ENCODE measurements around the gene SGCG.

- no peak for TF ChIP-seq CTCF (conservative IDR thresholded peaks at IDR 0.05 in 1 of 2, IDR thresholded peaks at IDR 0.05 in 1 of 2; ENCODE audit: extremely low read depth in 1 of 2, insufficient read depth in 1 of 2, low read depth in 1 of 2, low read length in 2 of 2)
- no peak for TF ChIP-seq EZH2 (IDR thresholded peaks at IDR 0.05; ENCODE audit: borderline replicate concordance, low read length)
Observed at GRCh38 chr13:23323946-23324709, 143.3 kb downstream of the SGCG start.

Measured in mammary epithelial cell (primary cell).